Measurements from ENCODE around the gene MYO3B.
"Not testable (repeated sequence)": the region's sequence is repeated elsewhere in the genome, so short reads cannot be mapped to it uniquely, and the experiment has no call there.

MYO3B gene

GRCh38 chr2:170523506-170523905 lies 345.6 kb downstream of the MYO3B start:
- no peak for DNase-seq

DNA sequence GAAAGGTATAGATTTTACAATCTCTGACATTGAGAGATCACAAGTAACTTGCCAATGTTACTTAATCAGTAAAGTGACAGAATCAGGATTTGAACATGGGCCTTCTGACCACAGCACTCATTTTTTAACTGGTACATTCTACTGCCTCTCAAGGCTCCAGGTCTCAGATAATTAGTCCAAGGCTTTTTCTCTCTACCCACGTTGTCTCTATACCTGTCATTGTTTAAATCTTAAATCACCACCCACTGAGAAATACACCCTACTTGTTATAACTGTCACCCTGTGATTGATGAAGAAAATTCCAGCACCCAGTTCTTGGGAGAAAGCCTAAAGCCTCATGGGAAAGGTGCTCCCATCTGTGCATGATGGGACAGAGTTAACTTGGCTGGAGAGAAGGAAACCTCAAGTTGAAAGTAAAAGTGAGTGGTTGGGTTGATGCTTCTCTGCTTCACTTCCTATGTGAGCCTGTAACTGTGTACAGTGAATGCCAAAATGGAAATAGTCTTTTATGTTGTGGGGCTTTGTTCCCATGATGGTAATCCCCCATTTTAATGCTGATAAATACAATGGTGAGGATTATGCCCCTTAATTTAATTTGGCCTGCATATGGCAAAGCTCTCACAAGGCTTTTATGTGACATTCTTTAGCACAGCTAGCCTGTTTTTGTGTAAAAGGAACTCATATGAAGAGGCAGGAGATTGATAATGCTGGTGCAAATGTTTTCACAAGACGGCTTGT lies 347.1 kb downstream of the MYO3B start:
- DNase-seq: no peak

GRCh38 chr2:170525566-170525900 lies 347.6 kb downstream of the MYO3B start:
- DNase-seq: no peak

DNA sequence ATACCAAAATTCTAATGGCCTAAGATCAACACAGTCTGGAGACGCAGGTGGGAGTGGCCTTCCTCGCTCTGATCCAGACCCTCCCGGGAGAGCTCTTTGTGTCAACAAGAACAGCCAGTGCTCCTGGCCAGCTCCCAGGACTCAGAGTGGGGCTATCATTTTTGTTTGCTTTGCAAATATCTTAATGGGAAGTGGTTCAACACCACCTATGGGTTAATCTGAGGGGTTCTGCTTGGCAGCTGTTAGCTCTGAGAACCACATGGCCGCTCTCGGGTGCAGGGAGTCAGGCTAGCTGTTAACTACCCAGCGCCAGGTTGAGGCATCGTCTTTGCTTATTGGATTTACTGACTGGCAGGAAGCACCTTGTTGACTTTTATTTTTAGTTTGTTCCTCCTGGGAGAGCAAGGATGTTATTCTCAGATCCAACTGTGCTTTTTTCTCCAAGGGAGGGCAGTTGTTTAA lies 352.4 kb downstream of the MYO3B start:
- DNase-seq: no peak

- no peak for DNase-seq
Measured at GRCh38 chr2:170530803-170531564, 353.0 kb downstream of the MYO3B start.

DNA sequence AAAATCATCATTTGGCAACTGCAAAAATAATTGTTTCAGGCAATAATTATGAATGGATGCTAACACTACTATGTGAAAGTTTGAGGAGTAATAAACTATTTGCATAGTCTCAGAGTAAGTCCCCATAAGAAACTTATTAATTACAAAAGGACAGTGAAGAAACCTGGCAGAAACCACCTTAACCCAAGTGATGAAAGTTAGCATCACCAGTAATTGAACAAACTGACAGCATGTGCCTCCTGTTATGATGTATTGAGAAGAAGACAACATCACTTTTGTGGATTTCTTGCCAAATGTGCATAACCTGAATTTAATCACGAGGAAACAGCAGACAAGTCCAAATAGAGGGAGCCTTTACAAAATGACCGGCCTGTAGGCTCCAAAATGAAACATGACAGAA lies 353.9 kb downstream of the MYO3B start:
- DNase-seq: no peak

GRCh38 chr2:170533156-170533555 lies 355.2 kb downstream of the MYO3B start:
- no peak for DNase-seq

- DNase-seq: no peak
Measured at GRCh38 chr2:170535552-170535951, 357.6 kb downstream of the MYO3B start.

DNA sequence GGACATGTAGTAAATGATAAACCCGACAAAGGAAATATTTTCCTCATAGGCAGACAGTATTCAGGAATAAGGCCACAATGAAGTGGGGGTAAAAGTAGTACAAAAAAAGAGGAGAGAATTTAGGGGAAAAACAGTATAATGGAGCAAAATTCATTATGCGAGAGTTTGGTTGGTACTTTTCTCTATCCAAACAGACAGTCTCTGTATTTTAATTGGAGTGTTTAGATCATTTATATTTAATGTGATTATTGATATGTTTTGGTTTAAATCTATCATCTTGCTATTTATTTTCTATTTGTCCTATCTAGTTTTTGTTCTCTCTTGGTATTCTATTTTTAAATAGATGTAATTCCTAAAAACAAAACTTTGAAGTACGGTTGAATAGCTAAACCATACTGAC lies 366.9 kb downstream of the MYO3B start:
- no peak for DNase-seq

- DNase-seq: no peak
Measured at GRCh38 chr2:170548304-170548703, 370.4 kb downstream of the MYO3B start.

DNA sequence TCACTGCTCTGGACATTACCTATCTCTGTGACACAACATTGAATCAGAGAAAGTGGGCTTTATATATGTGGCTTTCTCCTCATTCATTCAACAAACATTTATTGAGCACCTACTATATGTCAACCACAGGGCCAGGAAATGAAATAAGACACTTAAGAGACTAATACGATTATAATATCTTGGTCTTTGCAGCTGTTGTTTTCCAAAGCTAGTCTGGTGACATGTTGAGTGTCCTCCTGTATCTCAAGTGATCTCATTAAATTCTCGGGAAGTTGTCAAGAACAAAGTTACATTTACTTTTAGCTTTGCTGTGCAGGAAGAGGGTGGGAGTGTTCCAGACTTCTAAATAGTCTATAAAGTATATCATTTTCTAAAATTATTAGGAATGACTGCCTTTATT lies 372.6 kb downstream of the MYO3B start:
- no peak for DNase-seq

DNA sequence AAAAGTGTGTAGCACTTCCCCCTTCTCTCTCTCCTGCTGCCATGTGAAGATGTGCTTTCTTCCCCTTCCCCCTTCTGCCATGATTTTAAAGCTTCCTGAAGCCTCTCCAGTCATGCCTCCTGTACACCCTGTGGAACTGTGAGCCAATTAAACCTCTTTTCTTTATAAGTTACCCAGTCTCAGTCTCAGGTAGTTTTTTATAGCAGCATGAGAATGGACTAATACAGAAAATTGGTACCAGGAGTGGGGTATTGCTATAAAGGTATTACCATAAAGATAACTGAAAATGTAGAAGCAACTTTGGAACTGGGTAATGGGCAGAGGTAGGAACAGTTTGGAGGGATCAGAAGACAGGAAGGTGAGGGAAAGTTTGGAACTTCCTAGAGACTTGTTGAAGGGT lies 374.0 kb downstream of the MYO3B start:
- DNase-seq: not testable (repeated sequence)

DNA sequence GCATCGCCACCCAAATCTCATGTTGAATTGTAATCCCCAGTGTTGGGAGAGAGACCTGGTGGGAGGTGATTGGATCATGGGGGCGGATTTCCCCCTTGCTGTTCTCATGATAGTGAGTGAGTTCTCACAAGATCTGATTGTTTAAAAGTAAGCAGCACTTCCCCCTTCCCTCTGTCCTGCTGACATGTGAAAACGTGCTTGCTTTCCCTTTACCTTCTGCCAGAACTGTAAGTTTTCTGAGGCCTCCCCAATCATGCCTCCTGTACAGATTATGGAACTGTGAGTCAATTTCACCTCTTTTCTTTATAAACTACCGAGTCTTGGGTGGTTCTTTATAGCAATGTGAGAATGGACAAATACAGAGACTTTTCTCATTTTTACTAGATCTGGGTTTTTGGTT lies 375.8 kb downstream of the MYO3B start:
- DNase-seq: no peak

DNA sequence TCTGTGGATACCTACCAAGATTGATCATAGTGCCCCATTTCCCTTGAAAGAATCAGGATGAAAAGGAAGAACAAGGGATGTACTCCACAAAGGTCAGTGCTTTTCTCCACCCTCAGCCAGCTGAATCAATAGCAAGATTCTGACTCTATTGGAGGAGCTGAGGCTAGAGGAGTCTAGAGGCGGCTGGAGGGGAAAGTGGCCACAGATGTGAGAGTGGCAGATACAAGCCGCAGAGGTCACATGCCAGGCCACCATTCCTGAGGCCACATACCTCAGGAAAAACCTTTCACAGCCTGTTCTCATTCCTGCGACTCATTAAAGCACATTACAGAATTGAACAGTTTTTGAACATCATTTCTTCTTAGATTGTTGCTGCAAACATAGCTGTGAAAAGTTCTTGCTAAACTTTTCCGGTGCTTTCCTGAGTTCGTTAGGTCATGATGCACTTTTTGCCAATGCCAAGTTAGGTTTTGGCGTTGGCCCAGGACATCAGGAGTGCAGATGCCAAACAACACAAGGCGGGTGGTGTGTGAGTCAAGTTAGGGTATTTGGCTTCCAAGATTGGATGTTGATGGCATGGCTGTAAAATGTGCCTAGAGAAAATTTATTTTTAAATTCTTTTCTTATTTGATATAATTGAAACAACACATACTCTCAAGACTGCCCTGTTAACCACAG lies 376.5 kb downstream of the MYO3B start:
- no peak for DNase-seq

DNA sequence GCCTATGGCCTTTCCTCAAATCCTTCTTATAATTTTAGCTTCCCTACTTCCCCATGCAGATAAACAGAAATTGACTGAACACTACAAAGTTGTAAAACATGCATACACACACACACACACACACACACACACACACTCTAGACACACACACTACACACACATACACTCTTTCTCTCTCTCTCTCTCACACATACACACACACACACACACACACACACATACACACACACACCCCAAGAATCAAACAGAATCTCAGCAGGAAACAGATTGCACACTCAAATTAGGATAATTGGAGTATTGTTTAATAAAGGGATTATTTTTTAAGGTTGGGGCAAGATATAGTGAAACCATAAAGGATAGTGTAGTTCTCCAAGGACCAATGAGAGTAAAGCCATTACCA lies 385.0 kb downstream of the MYO3B start:
- DNase-seq: no peak

DNA sequence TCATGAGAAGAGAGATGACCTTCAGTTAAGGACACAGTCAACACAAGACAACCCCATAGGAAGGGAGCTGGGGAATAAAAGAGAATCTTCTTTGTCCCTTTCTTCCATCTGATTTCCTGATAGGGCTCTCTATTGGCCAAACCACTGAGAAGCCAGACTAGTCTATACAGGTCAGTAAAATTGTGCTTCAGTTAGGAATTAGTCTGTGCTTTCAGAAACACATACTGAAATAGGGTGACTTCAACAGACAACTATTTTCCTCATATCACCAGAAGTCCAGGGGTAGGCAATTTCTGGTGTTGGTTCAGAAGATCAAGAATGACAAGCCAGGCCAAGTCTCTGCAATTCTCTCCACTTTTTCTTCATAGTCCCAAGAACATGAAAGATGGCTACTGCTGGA lies 385.5 kb downstream of the MYO3B start:
- no peak for DNase-seq

DNA sequence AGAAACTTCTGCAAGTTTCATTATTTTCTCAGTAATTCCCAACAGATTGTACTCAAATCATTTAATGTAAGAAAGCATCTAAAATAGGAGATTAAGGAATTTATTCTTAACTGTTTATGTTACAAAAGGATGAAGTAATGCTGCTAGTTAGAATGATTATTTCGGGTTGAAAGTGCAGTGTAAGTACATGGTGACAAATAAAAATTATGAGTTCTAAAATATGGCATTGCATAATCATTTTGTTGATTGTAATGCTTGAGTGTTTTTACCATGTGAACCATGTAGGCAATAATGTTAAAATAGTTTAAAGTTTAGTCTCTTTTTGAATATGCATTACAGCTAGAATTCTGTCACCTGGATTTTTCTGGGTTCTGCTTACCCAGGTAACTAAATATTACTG lies 388.2 kb downstream of the MYO3B start:
- DNase-seq: no peak

GRCh38 chr2:170567429-170567828 lies 389.5 kb downstream of the MYO3B start:
- no peak for DNase-seq

GRCh38 chr2:170568511-170568910 lies 390.6 kb downstream of the MYO3B start:
- DNase-seq: no peak

GRCh38 chr2:170571612-170572011 lies 393.7 kb downstream of the MYO3B start:
- DNase-seq: no peak

DNA sequence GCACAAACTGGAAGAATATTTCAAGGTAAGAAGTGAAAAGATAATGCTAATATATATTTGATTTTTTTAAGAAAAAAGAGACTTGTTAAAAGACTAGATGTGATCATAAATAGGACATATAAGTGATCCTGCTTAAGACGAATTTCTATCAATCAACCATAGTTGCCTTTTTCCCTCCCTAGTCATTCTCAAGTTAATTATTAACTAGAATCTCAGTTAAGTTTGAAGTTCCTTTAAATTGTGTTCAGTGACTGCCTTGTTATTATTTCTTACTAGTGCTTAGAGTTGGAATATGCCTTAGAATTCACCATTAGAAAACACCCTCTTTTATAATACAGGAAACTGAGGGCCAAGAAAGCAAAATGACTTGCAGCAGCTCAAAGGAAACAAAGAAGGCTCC lies 395.7 kb downstream of the MYO3B start:
- no peak for DNase-seq

GRCh38 chr2:170576296-170576695 lies 398.3 kb downstream of the MYO3B start:
- DNase-seq: no peak

DNA sequence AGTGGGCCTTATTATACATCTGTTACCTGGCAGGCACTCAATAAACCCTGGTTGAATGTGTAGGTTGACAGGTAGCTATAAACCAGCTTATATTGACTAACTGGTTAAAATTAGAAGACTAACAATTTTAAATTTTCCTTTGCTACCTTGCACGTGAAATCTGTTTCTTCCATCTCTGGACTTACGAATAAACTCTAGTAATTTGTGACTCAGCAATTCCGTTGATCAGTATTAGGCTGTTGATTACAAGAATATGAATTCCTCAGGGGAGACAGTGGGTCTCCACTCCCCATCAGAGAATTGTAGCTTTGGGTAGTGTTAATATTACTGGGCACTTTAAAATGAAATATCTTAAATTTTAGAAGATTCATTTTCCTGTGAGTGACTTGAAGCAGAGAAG lies 399.4 kb downstream of the MYO3B start:
- no peak for DNase-seq

GRCh38 chr2:170578606-170579005 lies 400.7 kb downstream of the MYO3B start:
- DNase-seq: no peak
